Measurements from ENCODE around the gene GMPS. TPM values are rescaled to one million over a fixed set of nuclear protein-coding genes. Genes with fewer than 3 reads are reported as not detected.

The GMPS gene
- total and polyA plus RNA-seq, 9 of the 15 experiments (the other 6 are each of a cell fraction or from before 2014, with no cell fraction given): 73.7 to 282 (median 156) TPM

DNA sequence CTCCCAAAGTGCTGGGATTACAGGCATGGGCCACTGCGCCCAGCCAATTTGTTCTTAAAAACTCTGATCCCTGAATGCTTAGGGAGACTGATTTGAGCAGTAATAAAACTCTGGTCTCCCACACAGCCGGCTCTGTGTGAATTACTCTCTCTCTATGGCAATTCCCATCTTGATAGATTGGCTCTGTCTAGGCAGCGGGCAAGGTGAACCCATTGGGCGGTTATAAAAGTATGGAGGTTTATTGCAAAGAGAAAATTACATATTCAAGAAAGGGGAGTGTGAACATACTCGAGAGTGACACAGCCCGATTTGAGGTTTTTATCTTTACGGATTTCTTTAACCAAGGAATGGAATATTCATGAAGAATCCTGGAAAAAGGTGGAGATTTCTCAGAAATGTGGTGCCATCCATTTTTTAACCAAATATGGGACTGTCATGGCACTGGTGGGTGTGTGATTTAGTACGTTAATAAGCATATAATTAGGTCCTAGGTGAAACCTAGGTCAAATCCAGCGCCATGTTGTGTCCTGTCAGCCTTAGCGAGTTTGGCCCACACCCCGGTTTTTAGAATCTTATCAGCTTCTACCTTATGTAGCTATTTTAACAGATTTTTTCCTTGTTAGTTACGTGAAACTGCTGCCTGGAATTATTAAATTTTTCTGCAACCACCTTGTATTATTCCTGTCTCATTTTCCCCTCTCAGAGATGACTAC lies 7.2 kb upstream of the GMPS start (continued):
- TF ChIP-seq NR3C1 (CRISPR knock-in tag; IDR thresholded peaks at IDR 0.05) (no peak), NFE2 (IDR thresholded peaks at IDR 0.05; ENCODE audit: low read depth) (peak; percentile 30; the same call in 1 of the 2 replicates), ZNF280A (IDR thresholded peaks at IDR 0.05; ENCODE audit: low read depth, partially characterized antibody) (no peak), SMAD4 (CRISPR knock-in tag; conservative IDR thresholded peaks at IDR 0.05) (0 out of 2 replicates have a peak, but pooled peaks have one; percentile 9), TAL1 (IDR thresholded peaks at IDR 0.05) (peak; percentile 62), NR2C2 (CRISPR knock-in tag; IDR thresholded peaks at IDR 0.05) (no peak), NR2C2 (tag; IDR thresholded peaks at IDR 0.05) (peak; percentile 63; the same call in 1 of the 2 replicates), EP300 (IDR thresholded peaks at IDR 0.05; ENCODE audit: low read length) (peak; percentile 72; the same call in 1 of the 2 replicates), EWSR1 (IDR thresholded peaks at IDR 0.05; ENCODE audit: borderline replicate concordance, low read depth, partially characterized antibody) (no peak), STAT5A (IDR thresholded peaks at IDR 0.05; ENCODE audit: borderline replicate concordance, low read length) (peak; percentile 46; the same call in 1 of the 2 replicates), TEAD1 (CRISPR knock-in tag; IDR thresholded peaks at IDR 0.05) (peak in 1 of 2 experiments; percentile 68; a peak in 1 of 4 replicates), ATF7 (IDR thresholded peaks at IDR 0.05) (peak; percentile 13; the same call in 1 of the 2 replicates), SMARCE1 (IDR thresholded peaks at IDR 0.05) (0 out of 2 replicates have a peak, but pooled peaks have one; percentile 58), FOXK2 (conservative IDR thresholded peaks at IDR 0.05 in 1 of 2, IDR thresholded peaks at IDR 0.05 in 1 of 2; ENCODE audit: low read depth in 2 of 2) (no peak; a peak in 1 of 4 replicates), GATAD2B (IDR thresholded peaks at IDR 0.05; ENCODE audit: borderline replicate concordance) (no peak), NCOR1 (IDR thresholded peaks at IDR 0.05) (peak; percentile 65), EGR1 (conservative IDR thresholded peaks at IDR 0.05) (peak; percentile 73), CBFA2T2 (conservative IDR thresholded peaks at IDR 0.05) (peak; percentile 52; the same call in 1 of the 2 replicates)
- TF ChIP-seq, protein P1, sequence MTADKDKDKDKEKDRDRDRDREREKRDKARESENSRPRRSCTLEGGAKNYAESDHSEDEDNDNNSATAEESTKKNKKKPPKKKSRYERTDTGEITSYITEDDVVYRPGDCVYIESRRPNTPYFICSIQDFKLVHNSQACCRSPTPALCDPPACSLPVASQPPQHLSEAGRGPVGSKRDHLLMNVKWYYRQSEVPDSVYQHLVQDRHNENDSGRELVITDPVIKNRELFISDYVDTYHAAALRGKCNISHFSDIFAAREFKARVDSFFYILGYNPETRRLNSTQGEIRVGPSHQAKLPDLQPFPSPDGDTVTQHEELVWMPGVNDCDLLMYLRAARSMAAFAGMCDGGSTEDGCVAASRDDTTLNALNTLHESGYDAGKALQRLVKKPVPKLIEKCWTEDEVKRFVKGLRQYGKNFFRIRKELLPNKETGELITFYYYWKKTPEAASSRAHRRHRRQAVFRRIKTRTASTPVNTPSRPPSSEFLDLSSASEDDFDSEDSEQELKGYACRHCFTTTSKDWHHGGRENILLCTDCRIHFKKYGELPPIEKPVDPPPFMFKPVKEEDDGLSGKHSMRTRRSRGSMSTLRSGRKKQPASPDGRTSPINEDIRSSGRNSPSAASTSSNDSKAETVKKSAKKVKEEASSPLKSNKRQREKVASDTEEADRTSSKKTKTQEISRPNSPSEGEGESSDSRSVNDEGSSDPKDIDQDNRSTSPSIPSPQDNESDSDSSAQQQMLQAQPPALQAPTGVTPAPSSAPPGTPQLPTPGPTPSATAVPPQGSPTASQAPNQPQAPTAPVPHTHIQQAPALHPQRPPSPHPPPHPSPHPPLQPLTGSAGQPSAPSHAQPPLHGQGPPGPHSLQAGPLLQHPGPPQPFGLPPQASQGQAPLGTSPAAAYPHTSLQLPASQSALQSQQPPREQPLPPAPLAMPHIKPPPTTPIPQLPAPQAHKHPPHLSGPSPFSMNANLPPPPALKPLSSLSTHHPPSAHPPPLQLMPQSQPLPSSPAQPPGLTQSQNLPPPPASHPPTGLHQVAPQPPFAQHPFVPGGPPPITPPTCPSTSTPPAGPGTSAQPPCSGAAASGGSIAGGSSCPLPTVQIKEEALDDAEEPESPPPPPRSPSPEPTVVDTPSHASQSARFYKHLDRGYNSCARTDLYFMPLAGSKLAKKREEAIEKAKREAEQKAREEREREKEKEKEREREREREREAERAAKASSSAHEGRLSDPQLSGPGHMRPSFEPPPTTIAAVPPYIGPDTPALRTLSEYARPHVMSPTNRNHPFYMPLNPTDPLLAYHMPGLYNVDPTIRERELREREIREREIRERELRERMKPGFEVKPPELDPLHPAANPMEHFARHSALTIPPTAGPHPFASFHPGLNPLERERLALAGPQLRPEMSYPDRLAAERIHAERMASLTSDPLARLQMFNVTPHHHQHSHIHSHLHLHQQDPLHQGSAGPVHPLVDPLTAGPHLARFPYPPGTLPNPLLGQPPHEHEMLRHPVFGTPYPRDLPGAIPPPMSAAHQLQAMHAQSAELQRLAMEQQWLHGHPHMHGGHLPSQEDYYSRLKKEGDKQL (CRISPR knock-in tag; IDR thresholded peaks at IDR 0.05; ENCODE audit: borderline replicate concordance): no peak

Data from K562 (cell line).